Neural progenitor cell (in vitro differentiated cells): ENCODE data around the gene STOM.

ENCODE experiments used
- CTCF ChIP-seq: fragments of 200-600 bp; sonication (generic); IDR thresholded peaks from 2 replicates; pipeline ENCODE4 v1.5.1; 2017; ENCODE audit warnings: antibody characterized with exemption, mild to moderate bottlenecking
- EZH2 ChIP-seq: fragments of 200-600 bp; sonication (generic); IDR thresholded peaks from 2 replicates; pipeline ENCODE4 v1.6.1; 2017; ENCODE audit warnings: antibody characterized with exemption, mild to moderate bottlenecking, moderate library complexity

- TF ChIP-seq EZH2 = no peak
- TF ChIP-seq CTCF = no peak
These were observed 75.0 kb downstream of the STOM start for GRCh38 chr9:121294866-121295661.
